Fibroblast of the aortic adventitia (primary cell): Measurements from ENCODE around the gene GDF7. TPM values are rescaled to one million over a fixed set of nuclear protein-coding genes. Genes with fewer than 3 reads are reported as not detected.

Source experiments
- DNase-seq: peaks from one replicate; pipeline ENCODE4 v3.0.0-alpha.2; 2010; ENCODE audit warnings: low read depth
- H3K4me3 ChIP-seq: 2 replicates; pipeline ENCODE4 v1.5.1; 2011; ENCODE audit warnings: low read depth, mild to moderate bottlenecking, control low read depth, low read length, moderate library complexity
- CTCF ChIP-seq: IDR thresholded peaks from 2 replicates; pipeline ENCODE4 v1.5.1; 2011; ENCODE audit warnings: mild to moderate bottlenecking, low read length, control low read depth, inconsistent platforms; ENCODE audit not compliant: insufficient read depth
- total RNA-seq: library from RNA; depleted of rRNA; stranded (reverse); fragments of >200 nt; gene quantifications from 2 replicates; pipeline ENCODE4 v1.2.3, GENCODE V29; 2012; ENCODE audit warnings: low replicate concordance

The GDF7 gene
- total RNA-seq, 1 donor, result under 0.01 TPM

- no peak overlapping the region for H3K4me3 ChIP-seq
- DNase-seq, result no peak
- no peak for TF ChIP-seq CTCF
These were observed 46.1 kb upstream of the GDF7 start for GRCh38 chr2:20620696-20621365.

GRCh38 chr2:20621366-20622295, 45.3 kb upstream of the GDF7 start:
- H3K4me3 ChIP-seq, result no peak overlapping the region
- DNase-seq, result no peak
- TF ChIP-seq CTCF, result no peak

- no peak for DNase-seq
- TF ChIP-seq CTCF, result no peak
- H3K4me3 ChIP-seq, result no peak overlapping the region
These were observed 44.7 kb upstream of the GDF7 start for GRCh38 chr2:20622296-20622686.

GRCh38 chr2:20622731-20623130, 44.2 kb upstream of the GDF7 start:
- H3K4me3 ChIP-seq, result no peak overlapping the region
- DNase-seq, result no peak
- TF ChIP-seq CTCF, result no peak

- DNase-seq, result no peak
- H3K4me3 ChIP-seq, result no peak overlapping the region
- no peak for TF ChIP-seq CTCF
These were observed 43.7 kb upstream of the GDF7 start for GRCh38 chr2:20623241-20623640.

GRCh38 chr2:20623741-20624155, 43.2 kb upstream of the GDF7 start:
- TF ChIP-seq CTCF, result no peak
- no peak for DNase-seq
- no peak overlapping the region for H3K4me3 ChIP-seq
